Effector memory CD4-positive, alpha-beta T cell (primary cell): ENCODE results near the gene PMFBP1.

ENCODE experiments used
- DNase-seq, 3 donors: peaks; one replicate each; pipeline ENCODE4 v3.0.0-alpha.2; 2020
- H3K27ac ChIP-seq: 2 replicates; pipeline ENCODE4 v1.7.0; 2013; ENCODE audit warnings: mild to moderate bottlenecking, low read length, moderate library complexity; ENCODE audit not compliant: insufficient read depth, poor library complexity, severe bottlenecking
- H3K27me3 ChIP-seq: replicated peaks from 2 replicates; pipeline ENCODE4 v1.7.0; 2013; ENCODE audit warnings: mild to moderate bottlenecking, low read length; ENCODE audit not compliant: insufficient read depth, control insufficient read depth, poor library complexity, severe bottlenecking
- H3K36me3 ChIP-seq: 2 replicates; pipeline ENCODE4 v1.7.0; 2013; ENCODE audit warnings: mild to moderate bottlenecking, low read length, moderate library complexity; ENCODE audit not compliant: control insufficient read depth, insufficient read depth
- H3K4me1 ChIP-seq: 2 replicates; pipeline ENCODE4 v1.7.0; 2013; ENCODE audit warnings: low read length, mild to moderate bottlenecking; ENCODE audit not compliant: control insufficient read depth, insufficient read depth, poor library complexity, severe bottlenecking
- H3K4me3 ChIP-seq: 2 replicates; pipeline ENCODE4 v1.7.0; 2013; ENCODE audit warnings: low read length, low read depth, mild to moderate bottlenecking; ENCODE audit not compliant: insufficient read depth, poor library complexity, severe bottlenecking
- H3K9me3 ChIP-seq: 2 replicates; pipeline ENCODE4 v1.7.0; 2013; ENCODE audit warnings: mild to moderate bottlenecking, low read length, moderate library complexity; ENCODE audit not compliant: control insufficient read depth

PMFBP1 gene

GRCh38 chr16:72166151-72166550, 5.8 kb downstream of the PMFBP1 start:
- DNase-seq, result no peak
- Histone ChIP-seq H3K27me3 (no peaks in the 10 kb centered on the region), H3K4me3 (no peak overlapping the region), H3K36me3 (no peaks in the 10 kb centered on the region), H3K9me3 (no peaks in the 10 kb centered on the region), H3K4me1 (no peaks in the 10 kb centered on the region), H3K27ac (no peak overlapping the region)

- Histone ChIP-seq H3K36me3 (no peaks in the 10 kb centered on the region), H3K4me3 (no peak overlapping the region)
Observed at GRCh38 chr16:72164691-72165090, 7.3 kb downstream of the PMFBP1 start.

GRCh38 chr16:72162105-72162692, 9.8 kb downstream of the PMFBP1 start:
- Histone ChIP-seq H3K27me3 (no peaks in the 10 kb centered on the region), H3K4me1 (no peaks in the 10 kb centered on the region), H3K9me3 (no peaks in the 10 kb centered on the region), H3K36me3 (no peaks in the 10 kb centered on the region), H3K27ac (no peak overlapping the region), H3K4me3 (no peak overlapping the region)
- no peak for DNase-seq

More at GRCh38 chr16:72164691-72165090, 7.3 kb downstream of the PMFBP1 start:
- Histone ChIP-seq H3K27me3 (no peaks in the 10 kb centered on the region), H3K27ac (no peak overlapping the region), H3K4me1 (no peaks in the 10 kb centered on the region), H3K9me3 (no peaks in the 10 kb centered on the region)
- DNase-seq, result no peak

GRCh38 chr16:72159801-72160200, 12.2 kb downstream of the PMFBP1 start:
- Histone ChIP-seq H3K36me3 (no peaks in the 10 kb centered on the region), H3K4me3 (no peak overlapping the region), H3K4me1 (no peaks in the 10 kb centered on the region), H3K27ac (no peak overlapping the region), H3K27me3 (peaks cover 2% of the 10 kb centered on the region), H3K9me3 (no peaks in the 10 kb centered on the region)
- no peak for DNase-seq

- H3K4me1 ChIP-seq, result no peaks in the 10 kb centered on the region
- no peak for DNase-seq
- no peak overlapping the region for H3K27ac ChIP-seq
- H3K4me3 ChIP-seq, result no peak overlapping the region
- H3K27me3 ChIP-seq, result peaks cover 3% of the 10 kb centered on the region
- H3K9me3 ChIP-seq, result no peaks in the 10 kb centered on the region
- no peaks in the 10 kb centered on the region for H3K36me3 ChIP-seq
Observed at GRCh38 chr16:72159386-72159785, 12.6 kb downstream of the PMFBP1 start.

- H3K27ac ChIP-seq, result no peak overlapping the region
- no peaks in the 10 kb centered on the region for H3K36me3 ChIP-seq
- H3K27me3 ChIP-seq, result peaks cover 2% of the 10 kb centered on the region
- H3K4me3 ChIP-seq, result no peak overlapping the region
- no peaks in the 10 kb centered on the region for H3K4me1 ChIP-seq
- no peaks in the 10 kb centered on the region for H3K9me3 ChIP-seq
- DNase-seq, result no peak
Observed at GRCh38 chr16:72149676-72150464, 22.1 kb downstream of the PMFBP1 start.

GRCh38 chr16:72142476-72142875, 29.5 kb downstream of the PMFBP1 start:
- DNase-seq, result no peak
- Histone ChIP-seq H3K4me1 (no peaks in the 10 kb centered on the region), H3K36me3 (no peaks in the 10 kb centered on the region)

GRCh38 chr16:72139908-72140307, 32.0 kb downstream of the PMFBP1 start:
- Histone ChIP-seq H3K4me1 (no peaks in the 10 kb centered on the region), H3K27me3 (peaks cover 3% of the 10 kb centered on the region), H3K27ac (no peak overlapping the region), H3K9me3 (no peaks in the 10 kb centered on the region), H3K4me3 (no peak overlapping the region), H3K36me3 (no peaks in the 10 kb centered on the region)
- DNase-seq, result no peak

More at GRCh38 chr16:72142476-72142875, 29.5 kb downstream of the PMFBP1 start:
- Histone ChIP-seq H3K9me3 (no peaks in the 10 kb centered on the region), H3K27me3 (peaks cover 3% of the 10 kb centered on the region), H3K27ac (no peak overlapping the region), H3K4me3 (no peak overlapping the region)

- H3K36me3 ChIP-seq, result no peaks in the 10 kb centered on the region
- DNase-seq, result no peak
- no peak overlapping the region for H3K27ac ChIP-seq
- H3K4me1 ChIP-seq, result no peaks in the 10 kb centered on the region
- H3K27me3 ChIP-seq, result peaks cover 3% of the 10 kb centered on the region
- H3K4me3 ChIP-seq, result no peak overlapping the region
- H3K9me3 ChIP-seq, result no peaks in the 10 kb centered on the region
Observed at GRCh38 chr16:72138064-72138572, 33.8 kb downstream of the PMFBP1 start.

GRCh38 chr16:72137380-72138063, 34.4 kb downstream of the PMFBP1 start:
- Histone ChIP-seq H3K27ac (no peak overlapping the region), H3K36me3 (no peaks in the 10 kb centered on the region), H3K27me3 (peaks cover 3% of the 10 kb centered on the region), H3K4me1 (no peaks in the 10 kb centered on the region), H3K4me3 (no peak overlapping the region), H3K9me3 (no peaks in the 10 kb centered on the region)
- no peak for DNase-seq
